HCT116 (cell line): Measurements from ENCODE around the gene CEACAM6.

Experiments used
- EZH2 ChIP-seq: fragments of 200-600 bp; sonication (generic); IDR thresholded peaks from 2 replicates; pipeline ENCODE4 v1.6.1; 2017; ENCODE audit warnings: antibody characterized with exemption, mixed run types
- SRF ChIP-seq: IDR thresholded peaks from 2 replicates; pipeline ENCODE4 v1.6.1; 2012; ENCODE audit warnings: low read depth
- YY1 ChIP-seq: IDR thresholded peaks from 2 replicates; pipeline ENCODE4 v1.6.1; 2011; ENCODE audit warnings: low read length, low read depth, moderate library complexity, mild to moderate bottlenecking; ENCODE audit not compliant: insufficient replicate concordance; ENCODE audit errors: extremely low read depth
- ZNF274 ChIP-seq: fragments of 200-500 bp; sonication (Bioruptor generic); IDR thresholded peaks from 2 replicates; pipeline ENCODE4 v1.6.1; 2014; ENCODE audit warnings: mild to moderate bottlenecking, low read depth, low read length, inconsistent platforms
- TF ChIP-seq, protein P1 (sequence below): IDR thresholded peaks from 2 replicates; pipeline ENCODE4 v1.6.1; 2012; ENCODE audit warnings: low read depth
- TF ChIP-seq, protein P2 (sequence below), 3 experiments: fragments of 200-600 bp in 1 of 3; sonication (generic) in 1 of 3; IDR thresholded peaks in 2 of 3; conservative IDR thresholded peaks in 1 of 3; 2 replicates each; pipeline ENCODE4 v1.5.1; 2012 to 2017; ENCODE audit warnings: low read depth in 2 of 3, low read length in 2 of 3, antibody characterized with exemption in 1 of 3, borderline replicate concordance in 1 of 3, control low read depth in 1 of 3, mild to moderate bottlenecking in 1 of 3, mixed read lengths in 1 of 3, mixed run types in 1 of 3, moderate library complexity in 1 of 3; ENCODE audit not compliant: insufficient read depth in 1 of 3

DNA sequence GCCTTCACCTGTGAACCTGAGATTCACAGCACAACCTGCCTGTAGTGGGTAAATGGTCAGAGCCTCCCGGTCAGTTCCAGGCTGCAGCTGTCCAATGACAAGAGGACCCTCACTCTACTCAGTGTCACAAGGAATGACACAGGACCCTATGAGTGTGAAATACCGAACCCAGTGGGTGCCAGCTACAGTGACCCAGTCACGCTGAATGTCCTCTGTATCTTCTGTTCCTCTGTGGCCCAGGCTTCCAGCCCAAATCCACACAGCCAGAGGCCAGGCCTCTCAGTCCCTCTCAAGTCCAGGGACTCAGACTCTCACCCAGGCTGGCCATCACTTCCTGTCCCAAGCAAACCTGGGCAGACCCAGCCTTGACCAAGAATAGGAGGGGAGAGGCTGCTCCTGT lies 51.8 kb downstream of the CEACAM6 start:
- TF ChIP-seq EZH2 (no peak), ZNF274 (no peak), YY1 (no peak), SRF (no peak)
- TF ChIP-seq, protein P1, sequence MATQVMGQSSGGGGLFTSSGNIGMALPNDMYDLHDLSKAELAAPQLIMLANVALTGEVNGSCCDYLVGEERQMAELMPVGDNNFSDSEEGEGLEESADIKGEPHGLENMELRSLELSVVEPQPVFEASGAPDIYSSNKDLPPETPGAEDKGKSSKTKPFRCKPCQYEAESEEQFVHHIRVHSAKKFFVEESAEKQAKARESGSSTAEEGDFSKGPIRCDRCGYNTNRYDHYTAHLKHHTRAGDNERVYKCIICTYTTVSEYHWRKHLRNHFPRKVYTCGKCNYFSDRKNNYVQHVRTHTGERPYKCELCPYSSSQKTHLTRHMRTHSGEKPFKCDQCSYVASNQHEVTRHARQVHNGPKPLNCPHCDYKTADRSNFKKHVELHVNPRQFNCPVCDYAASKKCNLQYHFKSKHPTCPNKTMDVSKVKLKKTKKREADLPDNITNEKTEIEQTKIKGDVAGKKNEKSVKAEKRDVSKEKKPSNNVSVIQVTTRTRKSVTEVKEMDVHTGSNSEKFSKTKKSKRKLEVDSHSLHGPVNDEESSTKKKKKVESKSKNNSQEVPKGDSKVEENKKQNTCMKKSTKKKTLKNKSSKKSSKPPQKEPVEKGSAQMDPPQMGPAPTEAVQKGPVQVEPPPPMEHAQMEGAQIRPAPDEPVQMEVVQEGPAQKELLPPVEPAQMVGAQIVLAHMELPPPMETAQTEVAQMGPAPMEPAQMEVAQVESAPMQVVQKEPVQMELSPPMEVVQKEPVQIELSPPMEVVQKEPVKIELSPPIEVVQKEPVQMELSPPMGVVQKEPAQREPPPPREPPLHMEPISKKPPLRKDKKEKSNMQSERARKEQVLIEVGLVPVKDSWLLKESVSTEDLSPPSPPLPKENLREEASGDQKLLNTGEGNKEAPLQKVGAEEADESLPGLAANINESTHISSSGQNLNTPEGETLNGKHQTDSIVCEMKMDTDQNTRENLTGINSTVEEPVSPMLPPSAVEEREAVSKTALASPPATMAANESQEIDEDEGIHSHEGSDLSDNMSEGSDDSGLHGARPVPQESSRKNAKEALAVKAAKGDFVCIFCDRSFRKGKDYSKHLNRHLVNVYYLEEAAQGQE: no peak
- TF ChIP-seq, protein P2, sequence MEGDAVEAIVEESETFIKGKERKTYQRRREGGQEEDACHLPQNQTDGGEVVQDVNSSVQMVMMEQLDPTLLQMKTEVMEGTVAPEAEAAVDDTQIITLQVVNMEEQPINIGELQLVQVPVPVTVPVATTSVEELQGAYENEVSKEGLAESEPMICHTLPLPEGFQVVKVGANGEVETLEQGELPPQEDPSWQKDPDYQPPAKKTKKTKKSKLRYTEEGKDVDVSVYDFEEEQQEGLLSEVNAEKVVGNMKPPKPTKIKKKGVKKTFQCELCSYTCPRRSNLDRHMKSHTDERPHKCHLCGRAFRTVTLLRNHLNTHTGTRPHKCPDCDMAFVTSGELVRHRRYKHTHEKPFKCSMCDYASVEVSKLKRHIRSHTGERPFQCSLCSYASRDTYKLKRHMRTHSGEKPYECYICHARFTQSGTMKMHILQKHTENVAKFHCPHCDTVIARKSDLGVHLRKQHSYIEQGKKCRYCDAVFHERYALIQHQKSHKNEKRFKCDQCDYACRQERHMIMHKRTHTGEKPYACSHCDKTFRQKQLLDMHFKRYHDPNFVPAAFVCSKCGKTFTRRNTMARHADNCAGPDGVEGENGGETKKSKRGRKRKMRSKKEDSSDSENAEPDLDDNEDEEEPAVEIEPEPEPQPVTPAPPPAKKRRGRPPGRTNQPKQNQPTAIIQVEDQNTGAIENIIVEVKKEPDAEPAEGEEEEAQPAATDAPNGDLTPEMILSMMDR (IDR thresholded peaks at IDR 0.05 in 2 of 3, conservative IDR thresholded peaks at IDR 0.05 in 1 of 3; ENCODE audit: borderline replicate concordance in 1 of 3, insufficient read depth in 1 of 3, low read depth in 2 of 3, low read length in 2 of 3): no peak
